Esophagus muscularis mucosa (tissue), 4 donors: ENCODE measurements around the gene PSMD13.

Experiments
- EP300 ChIP-seq: sonication (generic); formaldehyde crosslinking; IDR thresholded peaks from one replicate; pipeline ENCODE4 v1.6.1; 2017; ENCODE audit warnings: antibody characterized with exemption
- POLR2A ChIP-seq: fragments of 450-650 bp; IDR thresholded peaks from one replicate; pipeline ENCODE4 v1.6.1; 2017; ENCODE audit warnings: antibody characterized with exemption, moderate library complexity, mild to moderate bottlenecking, low read depth
- POLR2AphosphoS5 ChIP-seq, 2 donors: sonication (generic); formaldehyde crosslinking; IDR thresholded peaks; one replicate each; pipeline ENCODE4 v1.6.1; 2017; ENCODE audit warnings: antibody characterized with exemption in 2 of 2
- TF ChIP-seq, protein P1 (sequence below), 3 experiments: fragments of 200-600 bp in 2 of 3; fragments of 450-650 bp in 1 of 3; sonication (generic) in 2 of 3; IDR thresholded peaks; one replicate each; pipeline ENCODE4 v1.5.1; 2017 to 2019; ENCODE audit warnings: antibody characterized with exemption in 3 of 3, mild to moderate bottlenecking in 2 of 3, moderate library complexity in 1 of 3

DNA sequence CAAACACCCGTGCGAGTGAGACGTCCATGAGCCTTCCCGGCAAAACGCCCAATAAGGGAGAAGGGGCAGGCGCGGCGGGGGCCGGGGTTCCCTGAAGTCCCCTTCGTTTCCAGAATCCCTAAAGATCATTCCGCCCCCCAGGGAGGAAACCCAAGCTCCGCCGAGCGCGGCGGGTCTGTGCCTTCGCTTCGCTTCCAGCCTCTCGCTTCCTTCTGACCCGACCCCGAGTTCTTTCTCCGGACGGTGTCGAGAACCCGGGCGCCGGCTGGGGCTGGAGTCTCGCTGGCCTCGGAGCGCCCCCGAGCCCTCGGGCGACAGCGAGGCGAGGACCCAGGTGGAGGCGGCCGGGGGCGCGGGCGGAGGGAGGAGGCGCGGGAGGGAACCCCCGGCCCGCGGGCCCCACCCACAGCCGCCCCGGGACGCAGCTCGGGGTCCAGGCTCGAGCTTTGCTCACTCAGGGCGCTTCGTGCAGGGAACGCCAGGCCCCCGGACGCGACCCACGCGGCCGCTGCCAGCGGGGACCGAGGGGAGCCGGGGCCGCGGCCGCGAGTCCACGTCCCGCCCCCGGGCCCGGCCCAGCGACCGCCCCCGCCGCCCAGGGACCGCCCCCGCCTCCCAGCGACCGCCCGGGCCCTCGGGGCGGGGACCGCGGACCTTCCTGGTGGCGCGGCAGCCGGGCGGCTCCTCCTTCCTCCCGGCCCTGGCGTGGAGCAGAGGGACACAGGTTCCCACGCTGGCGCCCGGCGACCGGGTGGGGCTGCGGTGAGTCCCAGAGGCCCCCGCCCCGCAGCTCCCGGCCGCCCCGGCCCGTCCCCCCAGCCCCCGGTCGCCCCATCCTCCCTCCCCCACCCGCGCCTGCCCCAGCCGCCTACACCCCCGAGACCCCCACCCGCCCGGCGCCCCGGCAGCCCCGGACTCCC lies 52.0 kb downstream of the PSMD13 start, which contains the start of gene PGGHG:
- peak; percentile 27 to 55 for TF ChIP-seq POLR2AphosphoS5 (IDR thresholded peaks at IDR 0.05)
- TF ChIP-seq, protein P1, sequence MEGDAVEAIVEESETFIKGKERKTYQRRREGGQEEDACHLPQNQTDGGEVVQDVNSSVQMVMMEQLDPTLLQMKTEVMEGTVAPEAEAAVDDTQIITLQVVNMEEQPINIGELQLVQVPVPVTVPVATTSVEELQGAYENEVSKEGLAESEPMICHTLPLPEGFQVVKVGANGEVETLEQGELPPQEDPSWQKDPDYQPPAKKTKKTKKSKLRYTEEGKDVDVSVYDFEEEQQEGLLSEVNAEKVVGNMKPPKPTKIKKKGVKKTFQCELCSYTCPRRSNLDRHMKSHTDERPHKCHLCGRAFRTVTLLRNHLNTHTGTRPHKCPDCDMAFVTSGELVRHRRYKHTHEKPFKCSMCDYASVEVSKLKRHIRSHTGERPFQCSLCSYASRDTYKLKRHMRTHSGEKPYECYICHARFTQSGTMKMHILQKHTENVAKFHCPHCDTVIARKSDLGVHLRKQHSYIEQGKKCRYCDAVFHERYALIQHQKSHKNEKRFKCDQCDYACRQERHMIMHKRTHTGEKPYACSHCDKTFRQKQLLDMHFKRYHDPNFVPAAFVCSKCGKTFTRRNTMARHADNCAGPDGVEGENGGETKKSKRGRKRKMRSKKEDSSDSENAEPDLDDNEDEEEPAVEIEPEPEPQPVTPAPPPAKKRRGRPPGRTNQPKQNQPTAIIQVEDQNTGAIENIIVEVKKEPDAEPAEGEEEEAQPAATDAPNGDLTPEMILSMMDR (IDR thresholded peaks at IDR 0.05) = no peak
- TF ChIP-seq EP300 = no peak
- no peak for TF ChIP-seq POLR2A
